Spleen (tissue), 11 donors: ENCODE data around the gene VWA3A. TPM values are rescaled to one million over a fixed set of nuclear protein-coding genes. Genes with fewer than 3 reads are reported as not detected.

Source experiments
- DNase-seq: peaks from one replicate; pipeline ENCODE4 v3.0.0-alpha.2; 2020
- H3K27ac ChIP-seq, 8 donors: fragments of 200-600 bp; sonication (generic) in 7 of 8; 1 replicate in 4 of 8; 2 replicates in 4 of 8; pipeline versions ENCODE4 v1.5.0 to v1.8.0; 2016 to 2021; ENCODE audit warnings: inconsistent platforms in 4 of 8, mild to moderate bottlenecking in 4 of 8, moderate library complexity in 1 of 8
- H3K27me3 ChIP-seq, 7 donors: fragments of 200-600 bp; sonication (generic) in 6 of 7; replicated peaks in 1 of 7; 1 replicate in 4 of 7; 2 replicates in 3 of 7; pipeline versions ENCODE4 v1.5.0 to v1.8.0; 2016 to 2021; ENCODE audit warnings: inconsistent platforms in 3 of 7, mild to moderate bottlenecking in 1 of 7
- H3K36me3 ChIP-seq, 6 donors: fragments of 200-600 bp; sonication (generic) in 5 of 6; 1 replicate in 4 of 6; 2 replicates in 2 of 6; pipeline versions ENCODE4 v1.5.0 to v1.8.0; 2016 to 2021; ENCODE audit warnings: inconsistent platforms in 2 of 6
- H3K4me1 ChIP-seq, 6 donors: fragments of 200-600 bp; sonication (generic) in 5 of 6; 1 replicate in 3 of 6; 2 replicates in 3 of 6; pipeline versions ENCODE4 v1.5.0 to v1.8.0; 2016 to 2021; ENCODE audit warnings: inconsistent platforms in 3 of 6
- H3K4me3 ChIP-seq, 8 donors: fragments of 200-600 bp; sonication (generic) in 7 of 8; 1 replicate in 4 of 8; 2 replicates in 4 of 8; pipeline versions ENCODE4 v1.5.0 to v1.8.0; 2016 to 2021; ENCODE audit warnings: inconsistent platforms in 4 of 8, mild to moderate bottlenecking in 4 of 8, moderate library complexity in 2 of 8
- H3K9me3 ChIP-seq, 8 donors: fragments of 200-600 bp; sonication (generic) in 7 of 8; 1 replicate in 4 of 8; 2 replicates in 4 of 8; pipeline versions ENCODE4 v1.5.0 to v1.8.0; 2016 to 2021; ENCODE audit warnings: inconsistent platforms in 4 of 8
- CTCF ChIP-seq, 11 experiments: fragments of 200-600 bp in 7 of 11; fragments of 450-650 bp in 4 of 11; sonication (generic) in 4 of 11; IDR thresholded peaks in 8 of 11; conservative IDR thresholded peaks in 3 of 11; 1 replicate in 7 of 11; 2 replicates in 4 of 11; pipeline versions ENCODE4 v1.4.0 to v1.8.0; 2016 to 2021; ENCODE audit warnings: antibody characterized with exemption in 11 of 11, inconsistent platforms in 4 of 11, mild to moderate bottlenecking in 1 of 11
- POLR2A ChIP-seq, 3 donors: fragments of 450-650 bp; IDR thresholded peaks; one replicate each; pipeline ENCODE4 v1.5.1; 2017; ENCODE audit warnings: antibody characterized with exemption in 3 of 3, mild to moderate bottlenecking in 1 of 3
- POLR2AphosphoS5 ChIP-seq, 3 donors: sonication (generic); formaldehyde crosslinking; IDR thresholded peaks; one replicate each; pipeline ENCODE4 v1.5.1; 2017; ENCODE audit warnings: antibody characterized with exemption in 3 of 3
- WGBS, 5 donors: extraction: QIAGEN DNeasy Blood & Tissue Kit in 3 of 5; methylation state at CpG; one replicate each; pipeline versions ENCODE4 v1.1.5 to v1.1.7; 2013 to 2018; 5-methylcytosine and 5-hydroxymethylcytosine counted together
- intact Hi-C: fragments of 100-400 bp; cut with DNase I; formaldehyde crosslinking; loops from one replicate; pipeline ENCODE4 v1.15.0; 2023; ENCODE audit warnings: low total_unique reads
- polyA plus RNA-seq, 3 donors: library from polyadenylated mRNA; stranded (reverse); fragments of 200-250 nt; gene quantifications; one replicate each; pipeline ENCODE4 v1.2.1, GENCODE V29; 2013
- total RNA-seq, 7 donors: library from RNA; depleted of rRNA in 3 of 7; stranded (reverse); fragments of >200 nt in 3 of 7; fragmentation: NEBNext Ultra II Directional in 4 of 7; extraction: Animal tissue kit (Norgen Biotek cat#: 25700) in 4 of 7; gene quantifications; one replicate each; pipeline versions ENCODE4 v1.1.0 to v1.2.1, GENCODE V29; 2016 to 2021
- donor health status: healthy with polysubstance abuse.
- donor health status: DM: no; HTN: no; CAD: no; lungs with moderate emphysema.
- donor health status: DM: no; HTN: no; CAD: no.
- donor health status: Bipolar disorder and iron deficiency.
- donor health status: healthy.
- donor health status: DM: no; HTN: no; CAD: no.
- donor health status: DM: yes; HTN: yes; CAD: no.

VWA3A gene
- total and polyA plus RNA-seq, 10 donors = 0.08 to 2.1 (median 0.30) TPM; not detected in 2

GRCh38 chr16:22192261-22193062 lies 100.1 kb downstream of the VWA3A start:
- TF ChIP-seq CTCF (IDR thresholded peaks at IDR 0.05 in 8 of 11, conservative IDR thresholded peaks at IDR 0.05 in 3 of 11) (no peak), POLR2AphosphoS5 (IDR thresholded peaks at IDR 0.05) (peak in 2 of 3 donors; percentile 62 to 76)
- Histone ChIP-seq H3K4me3 (peak overlapping the region in 6 of 8 donors; percentile 34 to 93 (median 56)), H3K36me3 (no peaks in the 10 kb centered on the region), H3K9me3 (no peaks in the 10 kb centered on the region), H3K27me3 (no peaks in the 10 kb centered on the region), H3K27ac (peak overlapping the region; percentile 92 to 100 (median 96)), H3K4me1 (peaks cover 29 to 76% (median 61%) of the 10 kb centered on the region in 6 donors)
- 15 to 18% (median 16%) methylated on average over 16 of the region's 16 CpGs for WGBS, 5 donors
- intact Hi-C loops = no loop called here
- DNase-seq = peak; percentile 90

GRCh38 chr16:22193063-22193411 lies 100.7 kb downstream of the VWA3A start:
- intact Hi-C loops = no loop called here
- TF ChIP-seq POLR2AphosphoS5 (IDR thresholded peaks at IDR 0.05) = no peak
- TF ChIP-seq CTCF (IDR thresholded peaks at IDR 0.05 in 8 of 11, conservative IDR thresholded peaks at IDR 0.05 in 3 of 11) = no peak
- TF ChIP-seq POLR2A (IDR thresholded peaks at IDR 0.05) = no peak
- no peaks in the 10 kb centered on the region for H3K36me3 ChIP-seq
- no peaks in the 10 kb centered on the region for H3K9me3 ChIP-seq
- H3K27me3 ChIP-seq = no peaks in the 10 kb centered on the region
- H3K27ac ChIP-seq = peak overlapping the region; percentile 92 to 100 (median 96)
- H3K4me3 ChIP-seq = peak overlapping the region in 1 of 8 donors; percentile 93
- no peak for DNase-seq
- 86 to 97% (median 91%) methylated on average over 2 of the region's 2 CpGs for WGBS, 5 donors
- H3K4me1 ChIP-seq = peaks cover 29 to 74% (median 60%) of the 10 kb centered on the region in 6 donors

GRCh38 chr16:22194707-22195444 lies 102.5 kb downstream of the VWA3A start:
- no peak overlapping the region for H3K4me3 ChIP-seq
- WGBS, 5 donors = 74 to 81% (median 75%) methylated on average over 9 of the region's 9 CpGs
- H3K27ac ChIP-seq = peak overlapping the region; percentile 67 to 87 (median 82)
- peaks cover 16 to 70% (median 56%) of the 10 kb centered on the region in 6 donors for H3K4me1 ChIP-seq
- intact Hi-C loops = no loop called here
- H3K36me3 ChIP-seq = no peaks in the 10 kb centered on the region
- no peak for DNase-seq
- H3K27me3 ChIP-seq = no peaks in the 10 kb centered on the region
- no peak for TF ChIP-seq CTCF (IDR thresholded peaks at IDR 0.05 in 8 of 11, conservative IDR thresholded peaks at IDR 0.05 in 3 of 11)
- TF ChIP-seq POLR2A (IDR thresholded peaks at IDR 0.05) = no peak
- TF ChIP-seq POLR2AphosphoS5 (IDR thresholded peaks at IDR 0.05) = no peak
- H3K9me3 ChIP-seq = no peaks in the 10 kb centered on the region

GRCh38 chr16:22195445-22195694 lies 103.0 kb downstream of the VWA3A start:
- Histone ChIP-seq H3K27ac (peak overlapping the region; percentile 67 to 87 (median 82)), H3K4me3 (peak overlapping the region in 5 of 8 donors; percentile 47 to 69 (median 50)), H3K36me3 (no peaks in the 10 kb centered on the region), H3K27me3 (no peaks in the 10 kb centered on the region), H3K9me3 (no peaks in the 10 kb centered on the region), H3K4me1 (peaks cover 21 to 73% (median 58%) of the 10 kb centered on the region in 6 donors)
- intact Hi-C loops = no loop called here
- DNase-seq = no peak
- TF ChIP-seq CTCF (IDR thresholded peaks at IDR 0.05 in 8 of 11, conservative IDR thresholded peaks at IDR 0.05 in 3 of 11) (no peak), POLR2A (IDR thresholded peaks at IDR 0.05) (no peak), POLR2AphosphoS5 (IDR thresholded peaks at IDR 0.05) (no peak)
